ENCODE data around the gene RADIL. TPM values are rescaled to one million over a fixed set of nuclear protein-coding genes. Genes with fewer than 3 reads are reported as not detected.
"Not testable (repeated sequence)": the region's sequence is repeated elsewhere in the genome, so short reads cannot be mapped to it uniquely, and the experiment has no call there.

RADIL gene
- total and polyA plus RNA-seq, 8 donors = 6.2 to 14.7 (median 9.4) TPM

DNA sequence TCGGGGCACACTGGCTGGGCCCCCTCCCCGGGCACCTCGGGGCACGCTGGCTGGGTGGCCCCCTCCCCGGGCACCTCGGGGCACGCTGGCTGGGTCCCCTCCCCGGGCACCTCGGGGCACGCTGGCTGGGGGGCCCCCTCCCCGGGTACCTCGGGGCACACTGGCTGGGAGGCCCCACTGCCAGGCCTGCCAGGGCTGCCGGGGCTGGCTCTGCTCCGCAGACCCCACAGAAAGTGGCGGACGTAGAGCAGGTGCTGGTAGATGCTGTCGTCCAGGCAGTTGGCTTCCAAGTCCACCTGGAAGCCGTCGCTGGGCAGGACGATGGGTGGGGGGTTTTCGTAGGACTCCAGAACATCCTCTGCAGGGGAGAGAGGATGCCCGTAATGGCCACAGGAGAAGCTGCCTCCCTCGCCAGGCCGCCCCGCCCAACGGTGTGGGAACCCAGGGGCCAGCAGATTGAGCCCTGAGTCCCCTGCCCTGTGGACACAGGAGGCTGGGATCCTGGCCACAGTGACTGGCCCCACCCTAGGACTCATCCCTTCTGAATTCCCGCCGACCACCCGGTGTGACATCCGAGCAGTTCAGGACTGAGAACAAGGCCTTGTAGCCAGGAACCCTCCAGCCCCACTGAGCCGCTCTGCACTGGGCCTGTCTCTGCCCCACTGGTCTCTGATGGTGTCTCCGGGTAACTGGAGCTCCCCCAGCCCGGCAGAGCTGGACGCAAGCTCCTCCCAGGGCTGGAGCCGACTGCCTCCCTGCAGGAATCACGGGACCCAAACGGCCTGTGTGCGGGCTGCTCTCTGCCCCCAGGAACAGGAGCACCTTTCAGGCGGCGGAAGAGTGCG is 79.9 kb downstream of the RADIL start:
- Histone ChIP-seq H3K27me3 (peaks cover 0 to 14% of the 10 kb centered on the region in 2 donors), H3K4me3 (no peak overlapping the region), H3K27ac (no peak overlapping the region), H3K9me3 (no peaks in the 10 kb centered on the region), H3K36me3 (no peaks in the 10 kb centered on the region), H3K4me1 (peaks cover 0 to 2% of the 10 kb centered on the region in 2 donors)
- no peak for TF ChIP-seq CTCF (IDR thresholded peaks at IDR 0.05)
- no peak for ATAC-seq
- DNase-seq = peak in 1 of 4 donors; percentile 75
- intact Hi-C loops (cut with DNase I) = no loop called here

- H3K27ac ChIP-seq; intact Hi-C loops (cut with DNase I); H3K4me1 ChIP-seq; H3K4me3 ChIP-seq; H3K36me3 ChIP-seq; DNase-seq; ATAC-seq; H3K27me3 ChIP-seq; H3K9me3 ChIP-seq: not testable (repeated sequence)
Observed at GRCh38 chr7:4802577-4802976, 80.9 kb downstream of the RADIL start.

- peak in 1 of 4 donors; percentile 74 for DNase-seq
- no peak overlapping the region for H3K27ac ChIP-seq
- intact Hi-C loops (cut with DNase I) = no loop called here
Observed at GRCh38 chr7:4801839-4802231, 81.7 kb downstream of the RADIL start.

GRCh38 chr7:4800926-4801838 is 82.3 kb downstream of the RADIL start:
- H3K27me3 ChIP-seq = no peaks in the 10 kb centered on the region
- H3K4me1 ChIP-seq = peaks cover 0 to 9% of the 10 kb centered on the region in 2 donors
- no peaks in the 10 kb centered on the region for H3K36me3 ChIP-seq
- no peaks in the 10 kb centered on the region for H3K9me3 ChIP-seq
- peak in 1 of 4 donors; percentile 73 for DNase-seq
- no peak overlapping the region for H3K4me3 ChIP-seq
- no peak for TF ChIP-seq CTCF (IDR thresholded peaks at IDR 0.05)
- intact Hi-C loops (cut with DNase I) = no loop called here
- no peak for ATAC-seq
- no peak overlapping the region for H3K27ac ChIP-seq

More at GRCh38 chr7:4801839-4802231, 81.7 kb downstream of the RADIL start:
- TF ChIP-seq CTCF (IDR thresholded peaks at IDR 0.05) = no peak
- Histone ChIP-seq H3K4me1 (peaks cover 0 to 9% of the 10 kb centered on the region in 2 donors), H3K9me3 (no peaks in the 10 kb centered on the region), H3K4me3 (no peak overlapping the region), H3K27me3 (peaks cover 0 to 6% of the 10 kb centered on the region in 2 donors), H3K36me3 (no peaks in the 10 kb centered on the region)
- no peak for ATAC-seq

- no peak overlapping the region for H3K4me3 ChIP-seq
- H3K36me3 ChIP-seq = no peaks in the 10 kb centered on the region
- peaks cover 0 to 9% of the 10 kb centered on the region in 2 donors for H3K4me1 ChIP-seq
- ATAC-seq (no peak), DNase-seq (no peak)
- no peak for TF ChIP-seq CTCF (IDR thresholded peaks at IDR 0.05)
- intact Hi-C loops (cut with DNase I) = no loop called here
- no peak overlapping the region for H3K27ac ChIP-seq
- H3K27me3 ChIP-seq = no peaks in the 10 kb centered on the region
- H3K9me3 ChIP-seq = no peaks in the 10 kb centered on the region
Observed at GRCh38 chr7:4800487-4800886, 83.0 kb downstream of the RADIL start.

Data from left lung (tissue), 10 donors.